Hepatocyte (in vitro differentiated cells): ENCODE data around the gene OCIAD1.
"Not testable (repeated sequence)": the region's sequence is repeated elsewhere in the genome, so short reads cannot be mapped to it uniquely, and the experiment has no call there.

Source experiments
- EZH2 ChIP-seq: fragments of 200-600 bp; sonication (generic); IDR thresholded peaks from 2 replicates; pipeline ENCODE4 v1.6.1; 2016; ENCODE audit warnings: antibody characterized with exemption, mild to moderate bottlenecking, borderline replicate concordance
- TF ChIP-seq, protein P1 (sequence below): fragments of 200-600 bp; sonication (generic); IDR thresholded peaks from 2 replicates; pipeline ENCODE4 v1.5.1; 2016; ENCODE audit warnings: antibody characterized with exemption, mild to moderate bottlenecking; ENCODE audit not compliant: poor library complexity

DNA sequence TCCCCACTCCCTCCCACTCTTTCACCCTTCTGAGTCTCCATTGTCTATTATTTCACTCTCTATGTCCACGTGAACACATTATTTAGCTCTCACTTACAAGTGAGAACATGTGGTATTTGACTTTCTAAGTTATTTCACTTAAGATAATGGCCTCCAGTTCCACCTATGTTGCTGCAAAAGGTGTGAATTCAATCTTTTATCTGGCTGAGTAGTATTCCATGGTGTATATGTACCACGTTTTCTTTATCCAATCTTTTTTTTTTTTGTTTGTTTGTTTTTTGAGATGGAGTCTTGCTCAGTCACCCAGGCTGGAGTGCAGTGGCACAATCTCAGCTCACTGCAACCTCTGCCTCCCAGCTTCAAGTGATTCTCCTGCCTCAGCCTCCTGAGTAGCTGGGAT, 30.7 kb upstream of the OCIAD1 start:
- TF ChIP-seq EZH2, result not testable (repeated sequence)
- TF ChIP-seq, protein P1, sequence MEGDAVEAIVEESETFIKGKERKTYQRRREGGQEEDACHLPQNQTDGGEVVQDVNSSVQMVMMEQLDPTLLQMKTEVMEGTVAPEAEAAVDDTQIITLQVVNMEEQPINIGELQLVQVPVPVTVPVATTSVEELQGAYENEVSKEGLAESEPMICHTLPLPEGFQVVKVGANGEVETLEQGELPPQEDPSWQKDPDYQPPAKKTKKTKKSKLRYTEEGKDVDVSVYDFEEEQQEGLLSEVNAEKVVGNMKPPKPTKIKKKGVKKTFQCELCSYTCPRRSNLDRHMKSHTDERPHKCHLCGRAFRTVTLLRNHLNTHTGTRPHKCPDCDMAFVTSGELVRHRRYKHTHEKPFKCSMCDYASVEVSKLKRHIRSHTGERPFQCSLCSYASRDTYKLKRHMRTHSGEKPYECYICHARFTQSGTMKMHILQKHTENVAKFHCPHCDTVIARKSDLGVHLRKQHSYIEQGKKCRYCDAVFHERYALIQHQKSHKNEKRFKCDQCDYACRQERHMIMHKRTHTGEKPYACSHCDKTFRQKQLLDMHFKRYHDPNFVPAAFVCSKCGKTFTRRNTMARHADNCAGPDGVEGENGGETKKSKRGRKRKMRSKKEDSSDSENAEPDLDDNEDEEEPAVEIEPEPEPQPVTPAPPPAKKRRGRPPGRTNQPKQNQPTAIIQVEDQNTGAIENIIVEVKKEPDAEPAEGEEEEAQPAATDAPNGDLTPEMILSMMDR, result not testable (repeated sequence)
